Neural cell (in vitro differentiated cells): Measurements from ENCODE around the gene HMGCLL1. TPM values are rescaled to one million over a fixed set of nuclear protein-coding genes. Genes with fewer than 3 reads are reported as not detected.

ENCODE experiments used
- H2AFZ ChIP-seq: fragments of 200-600, 300-800 bp; sonication (generic), shearing (Covaris generic); 2 replicates; pipeline ENCODE4 v1.6.0; 2014; ENCODE audit warnings: low read depth, mild to moderate bottlenecking, antibody characterized with exemption, low read length, moderate library complexity
- H3F3A ChIP-seq: fragments of 200-600 bp; shearing (Covaris generic); 2 replicates; pipeline ENCODE4 v1.6.1; 2016; ENCODE audit warnings: mild to moderate bottlenecking, moderate library complexity, mixed read lengths, antibody characterized with exemption, low read length; ENCODE audit not compliant: insufficient read depth, poor library complexity, severe bottlenecking
- H3K27ac ChIP-seq: fragments of 200-600, 300-800 bp; sonication (generic), shearing (Covaris generic); 2 replicates; pipeline ENCODE4 v1.5.1; 2014; ENCODE audit warnings: mild to moderate bottlenecking, low read length, moderate library complexity
- H3K27me3 ChIP-seq: fragments of 300-800, 200-600 bp; sonication (generic), shearing (Covaris generic); 2 replicates; pipeline ENCODE4 v1.6.0; 2014; ENCODE audit warnings: mild to moderate bottlenecking, low read depth, low read length, moderate library complexity; ENCODE audit not compliant: insufficient read depth
- H3K36me3 ChIP-seq: fragments of 300-800, 200-600 bp; sonication (generic), shearing (Covaris generic); 2 replicates; pipeline ENCODE4 v1.5.1; 2014; ENCODE audit warnings: mild to moderate bottlenecking, antibody characterized with exemption, low read length, moderate library complexity; ENCODE audit not compliant: insufficient read depth
- H3K4me2 ChIP-seq: fragments of 300-800, 200-600 bp; sonication (generic), shearing (Covaris generic); 2 replicates; pipeline ENCODE4 v1.6.0; 2014; ENCODE audit warnings: mild to moderate bottlenecking, low read length
- H3K4me3 ChIP-seq: fragments of 300-800, 200-600 bp; sonication (generic), shearing (Covaris generic); 2 replicates; pipeline ENCODE4 v1.5.1; 2014; ENCODE audit warnings: mild to moderate bottlenecking, low read length, moderate library complexity
- H3K79me2 ChIP-seq: fragments of 200-600 bp; shearing (Covaris generic); replicated peaks from 2 replicates; pipeline ENCODE4 v1.6.0; 2014; ENCODE audit warnings: mild to moderate bottlenecking, low read length, moderate library complexity; ENCODE audit not compliant: insufficient read depth
- H3K9ac ChIP-seq: fragments of 300-800, 200-600 bp; sonication (generic), shearing (Covaris generic); 2 replicates; pipeline ENCODE4 v1.6.1; 2016; ENCODE audit warnings: mild to moderate bottlenecking, low read length, mixed read lengths
- H3K9me2 ChIP-seq: fragments of 200-600 bp; shearing (Covaris generic); 2 replicates; pipeline ENCODE4 v1.6.1; 2016; ENCODE audit warnings: mild to moderate bottlenecking, low read length, mixed read lengths; ENCODE audit not compliant: insufficient read depth
- H3K9me3 ChIP-seq: fragments of 200-600, 300-800 bp; sonication (generic), shearing (Covaris generic); 2 replicates; pipeline ENCODE4 v1.6.1; 2016; ENCODE audit warnings: mild to moderate bottlenecking, mixed run types, low read length, moderate library complexity, mixed read lengths
- H4K20me1 ChIP-seq: fragments of 200-600 bp; shearing (Covaris generic); 2 replicates; pipeline ENCODE4 v1.6.1; 2016; ENCODE audit warnings: mild to moderate bottlenecking, mixed run types; ENCODE audit not compliant: insufficient read depth
- CTCF ChIP-seq: fragments of 450-650 bp; IDR thresholded peaks from 2 replicates; pipeline ENCODE4 v1.5.1; 2014; ENCODE audit warnings: antibody characterized with exemption, mild to moderate bottlenecking, moderate library complexity; ENCODE audit not compliant: poor library complexity, severe bottlenecking
- EP300 ChIP-seq: fragments of 450-650 bp; conservative IDR thresholded peaks from 2 replicates; pipeline ENCODE4 v1.6.1; 2014; ENCODE audit warnings: antibody characterized with exemption, mild to moderate bottlenecking, moderate library complexity; ENCODE audit not compliant: poor library complexity, severe bottlenecking
- EZH2 ChIP-seq: fragments of 200-600, 300-800 bp; shearing (Covaris generic), sonication (generic); IDR thresholded peaks from 2 replicates; pipeline ENCODE4 v1.6.1; 2014; ENCODE audit warnings: antibody characterized with exemption, low read length, borderline replicate concordance, mild to moderate bottlenecking; ENCODE audit not compliant: insufficient read depth, poor library complexity, severe bottlenecking
- MXI1 ChIP-seq: fragments of 450-650 bp; conservative IDR thresholded peaks from 2 replicates; pipeline ENCODE4 v1.6.1; 2014; ENCODE audit warnings: antibody characterized with exemption, mild to moderate bottlenecking; ENCODE audit not compliant: poor library complexity, severe bottlenecking
- POLR2AphosphoS5 ChIP-seq: IDR thresholded peaks from 2 replicates; pipeline ENCODE4 v1.6.1; 2012
- RAD21 ChIP-seq: fragments of 450-650 bp; conservative IDR thresholded peaks from 2 replicates; pipeline ENCODE4 v1.6.1; 2014; ENCODE audit warnings: antibody characterized with exemption, mild to moderate bottlenecking, moderate library complexity
- REST ChIP-seq: IDR thresholded peaks from 2 replicates; pipeline ENCODE4 v1.6.1; 2012; ENCODE audit warnings: borderline replicate concordance
- SMC3 ChIP-seq: fragments of 450-650 bp; conservative IDR thresholded peaks from 2 replicates; pipeline ENCODE4 v1.6.1; 2014; ENCODE audit warnings: antibody characterized with exemption, mild to moderate bottlenecking, moderate library complexity; ENCODE audit not compliant: poor library complexity
- TAF1 ChIP-seq: IDR thresholded peaks from 2 replicates; pipeline ENCODE4 v1.6.1; 2012; ENCODE audit warnings: low read depth
- polyA plus RNA-seq: library from polyadenylated mRNA; depleted of rRNA; stranded (reverse); fragments of >200 nt; gene quantifications from 2 replicates; pipeline ENCODE4 v1.2.3, GENCODE V29; 2014

HMGCLL1 gene
- polyA plus RNA-seq, 1 donor from 2014 or later = 59.7 TPM

GRCh38 chr6:55397986-55398385 is 181.0 kb downstream of the HMGCLL1 start:
- Histone ChIP-seq H3K9ac (no peak overlapping the region), H3K4me2 (no peak overlapping the region), H3K36me3 (no peaks in the 10 kb centered on the region), H3F3A (no peaks in the 10 kb centered on the region), H3K79me2 (no peaks in the 10 kb centered on the region), H3K9me2 (no peaks in the 10 kb centered on the region), H3K27ac (no peak overlapping the region), H4K20me1 (no peaks in the 10 kb centered on the region), H2AFZ (no peak overlapping the region), H3K27me3 (no peaks in the 10 kb centered on the region), H3K4me3 (no peak overlapping the region), H3K9me3 (no peaks in the 10 kb centered on the region)
- TF ChIP-seq EZH2 (no peak), CTCF (no peak), RAD21 (no peak), REST (no peak), TAF1 (no peak), SMC3 (no peak), EP300 (no peak), POLR2AphosphoS5 (no peak), MXI1 (no peak)

- no peaks in the 10 kb centered on the region for H3K79me2 ChIP-seq
- TF ChIP-seq POLR2AphosphoS5 = no peak
- TF ChIP-seq REST = no peak
- no peak for TF ChIP-seq MXI1
- no peak for TF ChIP-seq CTCF
- no peak for TF ChIP-seq EP300
- no peak for TF ChIP-seq EZH2
- TF ChIP-seq RAD21 = no peak
- no peak for TF ChIP-seq SMC3
- H3K4me2 ChIP-seq = no peak overlapping the region
- H3K9ac ChIP-seq = no peak overlapping the region
- H2AFZ ChIP-seq = no peak overlapping the region
- H3K9me2 ChIP-seq = no peaks in the 10 kb centered on the region
- no peak overlapping the region for H3K27ac ChIP-seq
- no peaks in the 10 kb centered on the region for H3K9me3 ChIP-seq
- H3K27me3 ChIP-seq = no peaks in the 10 kb centered on the region
- no peak overlapping the region for H3K4me3 ChIP-seq
- no peaks in the 10 kb centered on the region for H4K20me1 ChIP-seq
- no peaks in the 10 kb centered on the region for H3K36me3 ChIP-seq
- no peaks in the 10 kb centered on the region for H3F3A ChIP-seq
These were observed 183.1 kb downstream of the HMGCLL1 start for GRCh38 chr6:55395871-55396270.
